H1 (cell line): ENCODE measurements around the gene ZBTB9. TPM values are rescaled to one million over a fixed set of nuclear protein-coding genes. Genes with fewer than 3 reads are reported as not detected.

ENCODE experiments used
- ATF2 ChIP-seq: IDR thresholded peaks from 2 replicates; pipeline ENCODE4 v1.6.1; 2012; ENCODE audit warnings: low read length, inconsistent platforms
- BACH1 ChIP-seq: IDR thresholded peaks from 2 replicates; pipeline ENCODE4 v1.6.1; 2012; ENCODE audit warnings: low read length, improper control_type of control experiment
- CBX5 ChIP-seq: fragments of 300-800, 300-1000 bp; sonication (generic); IDR thresholded peaks from 2 replicates; pipeline ENCODE4 v1.7.1; 2016; ENCODE audit warnings: antibody characterized with exemption, low read length, low read depth
- E2F6 ChIP-seq: IDR thresholded peaks from 2 replicates; pipeline ENCODE4 v1.6.1; 2012; ENCODE audit warnings: inconsistent platforms
- EP300 ChIP-seq, 2 experiments: IDR thresholded peaks; 1 replicate in 1 of 2; 2 replicates in 1 of 2; pipeline ENCODE4 v1.6.1; 2011 to 2012; ENCODE audit warnings: low read depth in 2 of 2, low read length in 2 of 2, mild to moderate bottlenecking in 2 of 2, borderline replicate concordance in 1 of 2, inconsistent platforms in 1 of 2, moderate library complexity in 1 of 2
- EZH2 ChIP-seq: fragments of 200-600 bp; sonication (generic); IDR thresholded peaks from 2 replicates; pipeline ENCODE4 v1.7.1; 2012; ENCODE audit warnings: low read depth, mild to moderate bottlenecking, moderate library complexity, low read length, inconsistent platforms; ENCODE audit not compliant: severe bottlenecking
- FOSL1 ChIP-seq: IDR thresholded peaks from 2 replicates; pipeline ENCODE4 v1.6.1; 2011; ENCODE audit warnings: mild to moderate bottlenecking, low read depth, low read length, moderate library complexity; ENCODE audit not compliant: insufficient read depth
- GABPA ChIP-seq: IDR thresholded peaks from 2 replicates; pipeline ENCODE4 v1.6.1; 2011; ENCODE audit warnings: mild to moderate bottlenecking, low read length, moderate library complexity, borderline replicate concordance; ENCODE audit not compliant: insufficient read depth
- KDM1A ChIP-seq: fragments of 200-600, 300-600 bp; sonication (generic); IDR thresholded peaks from 2 replicates; pipeline ENCODE4 v1.7.1; 2016; ENCODE audit warnings: mild to moderate bottlenecking, low read length, borderline replicate concordance
- KDM4A ChIP-seq: IDR thresholded peaks from one replicate; pipeline ENCODE4 v1.7.1; 2012; ENCODE audit warnings: low read depth, mild to moderate bottlenecking, moderate library complexity, low read length, inconsistent platforms; ENCODE audit not compliant: severe bottlenecking
- NANOG ChIP-seq: IDR thresholded peaks from 2 replicates; pipeline ENCODE4 v1.6.1; 2011; ENCODE audit warnings: low read length, low read depth, mild to moderate bottlenecking, inconsistent platforms; ENCODE audit not compliant: insufficient read depth, poor library complexity, severe bottlenecking
- POLR2A ChIP-seq, 2 experiments: IDR thresholded peaks; 1 replicate in 1 of 2; 2 replicates in 1 of 2; pipeline ENCODE4 v1.6.1; 2011; ENCODE audit warnings: low read depth in 2 of 2, low read length in 2 of 2, mild to moderate bottlenecking in 2 of 2; ENCODE audit errors: control extremely low read depth in 1 of 2
- SAP30 ChIP-seq: fragments of 300-600 bp; sonication (generic); IDR thresholded peaks from 2 replicates; pipeline ENCODE4 v1.7.1; 2012; ENCODE audit warnings: low read length, moderate library complexity, mild to moderate bottlenecking, inconsistent platforms; ENCODE audit not compliant: insufficient read depth, insufficient replicate concordance
- SIN3A ChIP-seq, 2 experiments: IDR thresholded peaks in 1 of 2; conservative IDR thresholded peaks in 1 of 2; 2 replicates each; pipeline ENCODE4 v1.6.1; 2011 to 2012; ENCODE audit warnings: low read length in 2 of 2, improper control_type of control experiment in 1 of 2, low read depth in 1 of 2, mild to moderate bottlenecking in 1 of 2
- SP1 ChIP-seq: IDR thresholded peaks from 2 replicates; pipeline ENCODE4 v1.6.1; 2011; ENCODE audit warnings: low read depth, low read length
- TAF1 ChIP-seq: IDR thresholded peaks from 2 replicates; pipeline ENCODE4 v1.6.1; 2011; ENCODE audit warnings: mild to moderate bottlenecking, low read depth, low read length
- TAF7 ChIP-seq: optimal IDR thresholded peaks from 2 replicates; pipeline ENCODE3; 2011; ENCODE audit warnings: low read depth, mild to moderate bottlenecking, inconsistent platforms, low read length, moderate library complexity, borderline replicate concordance
- TBP ChIP-seq: IDR thresholded peaks from 2 replicates; pipeline ENCODE4 v1.6.1; 2011; ENCODE audit warnings: low read depth, low read length, improper control_type of control experiment
- TEAD4 ChIP-seq: IDR thresholded peaks from 2 replicates; pipeline ENCODE4 v1.6.1; 2012; ENCODE audit warnings: low read depth, low read length, inconsistent platforms, mixed read lengths
- polyA plus RNA-seq, 7 experiments: library from polyadenylated mRNA; depleted of rRNA in 3 of 7; stranded (reverse) in 5 of 7; unstranded in 2 of 7; fragments of >200 nt in 5 of 7; fragments of 200-250 nt in 2 of 7; gene quantifications; 1 replicate in 5 of 7; 2 replicates in 1 of 7; 4 replicates in 1 of 7; pipeline versions ENCODE4 v1.2.1 to v1.2.3, GENCODE V29; 2011 to 2013; ENCODE audit warnings: missing spikeins in 2 of 7, mixed read lengths in 2 of 7
- total RNA-seq: library from RNA; stranded (reverse); fragmentation: NEBNext Ultra II Directional; extraction: Animal tissue kit (Norgen Biotek cat#: 25700); gene quantifications from 2 replicates; pipeline ENCODE4 v1.2.1, GENCODE V29; 2021
- TF ChIP-seq, protein P1 (sequence below): IDR thresholded peaks from 2 replicates; pipeline ENCODE4 v1.6.1; 2012; ENCODE audit warnings: inconsistent platforms

The ZBTB9 gene
- total and polyA plus RNA-seq, 2 of the 8 experiments (the other 6 are each of a cell fraction or from before 2014, with no cell fraction given), result 16.9 to 20.2 TPM

GRCh38 chr6:33417903-33418689 is 36.3 kb upstream of the ZBTB9 start, which contains the start of gene CUTA (continued):
- TF ChIP-seq TAF7, result peak; percentile 47
- TF ChIP-seq E2F6, result peak; percentile 72
- peak in 1 of 2 experiments; percentile 62; a peak in 1 of 3 replicates for TF ChIP-seq EP300 (IDR thresholded peaks at IDR 0.05; ENCODE audit: borderline replicate concordance in 1 of 2, low read depth in 2 of 2, low read length in 2 of 2)
- TF ChIP-seq TAF1, result peak; percentile 25; the same call in 1 of the 2 replicates
- peak; percentile 32 for TF ChIP-seq NANOG
- TF ChIP-seq KDM1A, result no peak; the same call in 1 of the 2 replicates
- TF ChIP-seq POLR2A (IDR thresholded peaks at IDR 0.05; ENCODE audit: control extremely low read depth in 1 of 2, low read depth in 2 of 2, low read length in 2 of 2), result 0 out of 3 replicates have a peak, but pooled peaks of 1 of the 2 experiments have one; percentile 4
- no peak for TF ChIP-seq GABPA
- peak; percentile 53; the same call in 1 of the 2 replicates for TF ChIP-seq TBP
- TF ChIP-seq CBX5, result no peak
- TF ChIP-seq SIN3A (conservative IDR thresholded peaks at IDR 0.05 in 1 of 2, IDR thresholded peaks at IDR 0.05 in 1 of 2; ENCODE audit: low read depth in 1 of 2, low read length in 2 of 2), result peak; percentile 78 to 83; a peak in 2 of 4 replicates
- no peak for TF ChIP-seq TEAD4
- TF ChIP-seq FOSL1, result no peak
- no peak for TF ChIP-seq EZH2
- peak; percentile 92 for TF ChIP-seq BACH1
- TF ChIP-seq KDM4A, result no peak
- TF ChIP-seq SP1, result 0 out of 2 replicates have a peak, but pooled peaks have one; percentile 32
- peak; percentile 14 for TF ChIP-seq SAP30
- TF ChIP-seq, protein P1, sequence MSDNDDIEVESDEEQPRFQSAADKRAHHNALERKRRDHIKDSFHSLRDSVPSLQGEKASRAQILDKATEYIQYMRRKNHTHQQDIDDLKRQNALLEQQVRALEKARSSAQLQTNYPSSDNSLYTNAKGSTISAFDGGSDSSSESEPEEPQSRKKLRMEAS, result peak; percentile 90
- TF ChIP-seq ATF2, result no peak
